ENCODE results near the gene NUCB2. TPM values are rescaled to one million over a fixed set of nuclear protein-coding genes. Genes with fewer than 3 reads are reported as not detected.
"Not testable (repeated sequence)": the region's sequence is repeated elsewhere in the genome, so short reads cannot be mapped to it uniquely, and the experiment has no call there.

NUCB2 gene
- total RNA-seq, 1 experiment from 2014 or later, result 60.7 TPM

- DNase-seq (ENCODE audit: low read depth), result not testable (repeated sequence)
Observed at GRCh38 chr11:17268500-17268899, 8.0 kb upstream of the NUCB2 start.

GRCh38 chr11:17268902-17269301, 7.6 kb upstream of the NUCB2 start:
- DNase-seq (ENCODE audit: low read depth), result no peak

- no peak for DNase-seq (ENCODE audit: low read depth)
Observed at GRCh38 chr11:17272801-17273200, 3.7 kb upstream of the NUCB2 start.

- DNase-seq (ENCODE audit: low read depth), result no peak
Observed at GRCh38 chr11:17273211-17273610, 3.3 kb upstream of the NUCB2 start.

GRCh38 chr11:17273668-17274282, 2.8 kb upstream of the NUCB2 start:
- DNase-seq (ENCODE audit: low read depth), result peak; percentile 6

GRCh38 chr11:17275400-17276235, 921 bp upstream of the NUCB2 start:
- DNase-seq (ENCODE audit: low read depth), result peak; percentile 5

GRCh38 chr11:17277024-17277584, 565 bp downstream of the NUCB2 start:
- DNase-seq (ENCODE audit: low read depth), result peak; percentile 81

GRCh38 chr11:17280494-17281127, 4.1 kb downstream of the NUCB2 start:
- no peak for DNase-seq (ENCODE audit: low read depth)

GRCh38 chr11:17286332-17286731, 9.8 kb downstream of the NUCB2 start:
- no peak for DNase-seq (ENCODE audit: low read depth)

- no peak for DNase-seq (ENCODE audit: low read depth)
Observed at GRCh38 chr11:17287058-17287457, 10.5 kb downstream of the NUCB2 start.

GRCh38 chr11:17291710-17292109, 15.2 kb downstream of the NUCB2 start:
- DNase-seq (ENCODE audit: low read depth), result no peak

- no peak for DNase-seq (ENCODE audit: low read depth)
Observed at GRCh38 chr11:17293311-17293710, 16.8 kb downstream of the NUCB2 start.

- DNase-seq (ENCODE audit: low read depth), result no peak
Observed at GRCh38 chr11:17294033-17294432, 17.5 kb downstream of the NUCB2 start.

GRCh38 chr11:17296852-17297559, 20.5 kb downstream of the NUCB2 start:
- no peak for DNase-seq (ENCODE audit: low read depth)

GRCh38 chr11:17298302-17298701, 21.8 kb downstream of the NUCB2 start:
- peak; percentile 53 for DNase-seq (ENCODE audit: low read depth)

- no peak for DNase-seq (ENCODE audit: low read depth)
Observed at GRCh38 chr11:17300372-17300771, 23.8 kb downstream of the NUCB2 start.

- no peak for DNase-seq (ENCODE audit: low read depth)
Observed at GRCh38 chr11:17313349-17314231, 37.1 kb downstream of the NUCB2 start.

- peak; percentile 78 for DNase-seq (ENCODE audit: low read depth)
Observed at GRCh38 chr11:17314232-17314547, 37.7 kb downstream of the NUCB2 start.

GRCh38 chr11:17314904-17315426, 38.4 kb downstream of the NUCB2 start:
- no peak for DNase-seq (ENCODE audit: low read depth)

GRCh38 chr11:17328871-17329494, 52.4 kb downstream of the NUCB2 start:
- DNase-seq (ENCODE audit: low read depth), result no peak
